GM19372 (cell line): ENCODE results near the gene DGKI.

ENCODE experiments used
- ATAC-seq: cut with Tn5 transposase; IDR thresholded peaks from one replicate; pipeline ENCODE4 v1.9.1; 2021; ENCODE audit warnings: mild to moderate bottlenecking, low read depth, moderate library complexity; ENCODE audit not compliant: unreplicated experiment

The DGKI gene

DNA sequence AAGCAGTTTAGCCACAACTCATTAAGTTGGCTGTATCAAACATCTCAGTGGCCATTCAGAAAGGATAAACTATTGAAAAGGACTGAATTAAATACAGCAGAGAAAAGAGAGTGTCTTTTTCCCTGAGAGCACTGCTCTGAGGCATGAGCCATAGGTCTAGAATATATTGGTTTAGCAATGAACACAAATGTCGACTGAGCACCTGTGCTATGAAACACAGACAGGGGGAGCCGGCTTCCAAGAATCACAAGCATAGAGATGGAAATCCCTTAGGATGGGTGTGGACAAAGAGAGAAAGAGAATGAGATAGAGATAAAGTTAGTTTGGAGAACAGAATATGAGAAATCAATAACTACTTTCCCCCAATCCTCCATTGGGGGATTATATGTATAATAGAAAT lies 54.8 kb downstream of the DGKI start:
- ATAC-seq: no peak

DNA sequence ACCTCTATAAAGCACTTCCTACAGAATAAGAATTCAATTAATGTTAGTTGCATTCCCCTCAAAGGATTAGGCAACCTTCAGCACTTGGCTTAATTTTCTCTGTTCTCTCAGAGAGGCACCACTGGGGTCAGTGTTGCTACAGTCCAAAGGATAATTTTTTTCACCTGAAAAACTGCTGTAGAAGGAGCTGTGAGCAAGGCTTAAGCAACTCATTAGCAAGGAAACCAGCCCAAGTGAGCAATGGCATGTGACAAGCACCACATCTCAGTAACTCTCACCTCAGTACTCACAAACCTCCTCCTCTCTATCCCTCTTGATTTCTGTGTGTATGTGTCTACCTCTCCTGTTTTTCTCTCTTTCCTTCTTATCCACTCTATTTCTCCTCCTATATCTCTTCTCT lies 55.9 kb downstream of the DGKI start:
- ATAC-seq: no peak

DNA sequence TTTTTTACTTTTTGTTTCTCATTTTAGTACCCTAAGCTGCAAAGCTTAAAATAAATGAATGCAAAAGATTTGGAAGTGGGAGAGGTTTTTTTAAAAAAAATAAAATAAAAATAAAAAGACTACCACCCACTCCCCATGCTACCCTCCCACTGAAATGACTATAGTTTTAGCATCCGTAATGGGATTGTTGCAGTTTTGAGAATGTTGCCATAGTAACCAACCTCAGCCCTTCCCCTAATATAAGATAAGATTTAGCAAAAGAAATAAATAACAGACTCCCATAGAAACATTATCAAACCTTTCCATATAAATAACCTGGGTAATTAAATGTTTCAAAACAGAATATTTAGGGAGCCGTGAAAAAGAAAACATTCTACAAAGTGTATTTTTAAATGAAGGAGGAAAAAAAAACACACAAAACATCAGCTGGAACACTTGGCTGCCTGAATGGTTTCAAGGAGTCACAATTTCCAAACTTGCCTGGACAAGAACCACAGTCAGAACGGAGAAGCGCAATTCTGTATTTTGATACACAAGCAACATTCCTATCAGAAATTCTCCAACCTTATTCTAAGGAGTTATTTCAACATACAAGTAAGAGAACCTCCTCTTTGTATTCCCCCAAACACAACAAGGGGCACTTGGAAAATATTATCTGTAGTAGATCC lies 57.4 kb downstream of the DGKI start:
- no peak for ATAC-seq

DNA sequence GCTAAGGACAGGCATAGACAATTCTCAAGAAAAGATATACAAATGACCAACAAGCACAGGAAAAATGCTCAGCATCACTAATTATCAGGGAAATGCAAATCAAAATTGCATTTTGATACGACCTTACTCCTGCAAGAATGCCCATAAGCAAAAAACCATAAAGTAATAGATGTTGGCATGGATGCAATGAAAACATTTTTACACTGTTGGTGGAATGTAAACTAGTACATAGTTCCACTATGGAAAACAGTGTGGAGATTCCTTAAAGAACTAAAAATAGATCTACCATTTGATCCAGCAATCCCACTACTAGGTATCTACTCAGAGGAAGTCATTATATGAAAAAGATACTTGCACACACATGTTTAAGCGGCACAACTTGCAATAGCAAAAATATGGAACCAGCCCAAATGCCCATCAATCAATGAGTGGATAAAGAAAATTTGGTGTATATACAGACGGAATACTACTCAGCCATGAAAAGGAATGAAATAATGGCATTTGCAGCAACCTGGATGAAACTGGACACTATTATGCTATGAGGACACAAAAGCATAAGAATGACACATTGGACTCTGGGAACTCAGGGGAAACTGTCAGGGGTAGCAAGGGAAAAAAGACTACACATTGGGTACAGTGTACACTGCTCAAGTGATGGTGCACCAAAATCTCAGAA lies 59.3 kb downstream of the DGKI start:
- no peak for ATAC-seq

DNA sequence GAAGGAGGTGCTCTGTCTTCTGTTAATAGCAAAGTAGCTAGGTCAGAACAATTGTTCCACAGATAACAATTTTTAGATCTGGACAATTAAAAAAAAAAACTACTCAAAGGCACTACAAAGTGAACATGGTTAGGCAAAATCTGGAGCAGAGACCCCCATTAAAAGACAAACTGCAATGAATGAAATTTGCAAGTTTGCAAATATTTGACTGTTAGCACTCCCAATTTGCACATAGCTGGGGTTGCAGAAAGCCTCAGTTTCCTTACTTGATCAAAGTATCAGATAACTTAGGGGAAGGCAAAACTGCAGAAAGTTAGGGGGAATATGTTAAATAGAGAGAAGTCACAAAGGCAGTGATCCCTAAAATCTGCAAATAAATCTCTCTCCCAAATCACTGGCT lies 68.3 kb downstream of the DGKI start:
- ATAC-seq: no peak

DNA sequence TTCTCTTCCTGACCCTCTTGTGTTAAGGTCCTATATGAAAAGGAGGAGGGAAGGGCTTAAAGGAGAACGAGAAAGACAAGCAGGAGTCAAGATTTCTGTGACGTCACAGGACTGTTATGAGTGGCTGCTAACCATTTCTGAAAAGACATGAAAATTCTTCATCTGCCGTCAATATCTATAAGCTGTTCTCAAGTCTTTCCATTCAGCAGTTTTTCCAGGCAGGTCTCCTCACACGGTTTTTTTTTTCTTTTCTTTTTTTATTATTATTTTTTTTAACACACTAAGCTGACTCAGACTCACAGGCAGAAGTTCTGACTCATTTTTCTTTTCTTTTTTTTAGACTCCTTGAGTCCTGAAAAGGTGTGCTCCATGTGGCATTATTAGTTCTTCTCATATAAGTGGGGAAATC lies 72.0 kb downstream of the DGKI start:
- ATAC-seq: no peak

DNA sequence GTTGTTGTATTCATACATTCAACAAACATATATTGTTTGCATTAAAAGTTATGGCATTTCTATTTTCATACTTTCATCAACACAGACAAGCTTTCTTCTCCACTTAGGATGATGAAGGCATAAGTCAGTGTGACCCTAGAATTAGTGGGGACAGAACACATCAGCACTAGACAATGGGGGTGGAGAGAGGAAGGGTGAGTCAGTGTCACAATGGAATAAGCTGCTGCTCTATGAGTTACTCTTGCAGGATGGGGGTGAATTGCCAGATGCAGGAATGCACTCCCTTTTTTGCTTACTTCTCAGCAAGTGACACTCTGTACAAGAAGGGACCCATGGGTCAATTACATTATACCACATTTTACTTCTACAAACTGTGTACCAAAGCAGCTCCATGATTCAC lies 74.0 kb downstream of the DGKI start:
- no peak for ATAC-seq

DNA sequence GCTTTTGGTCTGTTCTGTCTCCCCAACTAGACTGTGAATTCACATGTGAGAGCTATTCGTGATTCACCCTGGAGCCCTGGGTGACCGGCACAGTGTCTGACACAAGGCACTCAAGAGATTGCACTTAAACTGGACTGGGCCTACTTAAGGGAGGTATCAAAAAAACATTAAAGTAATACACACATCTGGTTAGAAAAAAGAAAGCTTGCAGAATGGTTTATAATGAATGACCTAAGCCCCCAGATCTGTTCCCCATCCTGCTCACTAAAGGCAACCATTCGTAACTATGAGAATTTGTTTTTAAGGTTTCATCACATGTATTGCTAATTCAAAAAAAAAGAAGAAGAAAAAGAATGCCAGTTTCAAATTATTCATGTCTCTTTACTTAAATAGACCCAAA lies 74.5 kb downstream of the DGKI start:
- no peak for ATAC-seq

DNA sequence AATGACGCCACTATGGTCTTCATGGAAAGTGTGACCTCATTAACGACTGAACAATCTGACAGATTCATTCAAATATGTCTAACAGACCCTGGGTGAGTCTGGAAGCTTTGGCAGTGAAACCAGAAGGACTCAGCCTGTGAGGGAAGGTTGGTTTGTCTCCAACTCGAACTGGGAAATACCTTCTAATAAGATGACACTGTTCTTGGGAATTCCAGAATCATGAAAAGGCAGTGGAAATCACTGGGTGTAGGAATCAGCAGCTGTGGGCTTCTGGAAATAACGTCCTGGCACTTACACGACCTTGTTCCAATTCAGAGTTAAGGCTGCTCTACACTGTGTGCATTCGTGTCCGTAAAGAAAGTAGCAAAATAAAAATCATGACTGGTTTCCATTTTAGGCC lies 75.1 kb downstream of the DGKI start:
- no peak for ATAC-seq

DNA sequence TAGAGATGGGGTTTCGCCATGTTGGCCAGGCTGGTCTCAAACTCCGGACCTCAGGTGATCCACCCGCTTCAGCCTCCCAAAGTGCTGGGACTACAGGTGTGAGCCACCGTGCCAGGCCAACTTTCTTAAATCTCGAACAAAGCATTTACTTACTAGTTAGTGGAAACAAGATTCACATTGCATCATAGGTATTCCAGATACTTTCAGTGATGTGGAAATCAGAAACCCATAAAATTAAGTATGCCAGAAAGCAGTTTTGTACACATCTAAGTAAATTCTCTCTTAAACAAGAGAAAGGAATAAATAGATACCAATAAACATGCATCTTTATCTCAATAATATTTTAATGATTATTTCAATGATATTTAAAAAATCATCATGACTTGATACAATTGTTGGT lies 75.5 kb downstream of the DGKI start:
- ATAC-seq: no peak

DNA sequence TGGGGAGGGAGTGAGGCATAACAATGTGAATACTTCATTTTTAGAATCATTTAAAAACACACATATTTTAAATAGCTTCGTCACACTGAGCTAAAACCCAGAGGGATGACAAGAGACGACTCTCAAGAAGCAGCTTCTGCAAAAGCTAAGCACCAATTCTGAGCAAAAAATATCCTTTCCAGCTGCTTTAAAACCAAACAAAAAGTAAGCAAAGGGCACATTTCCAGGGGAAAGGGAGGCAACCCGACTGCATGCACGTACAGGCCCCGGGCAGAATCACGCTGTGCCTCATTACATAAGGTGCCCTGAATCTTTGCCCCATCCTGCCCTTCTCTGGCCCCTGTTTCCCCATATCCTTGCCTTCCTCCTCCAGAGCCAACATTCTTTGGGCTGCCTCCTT lies 78.4 kb downstream of the DGKI start:
- ATAC-seq: no peak

GRCh38 chr7:137762334-137762733 lies 84.4 kb downstream of the DGKI start:
- no peak for ATAC-seq

DNA sequence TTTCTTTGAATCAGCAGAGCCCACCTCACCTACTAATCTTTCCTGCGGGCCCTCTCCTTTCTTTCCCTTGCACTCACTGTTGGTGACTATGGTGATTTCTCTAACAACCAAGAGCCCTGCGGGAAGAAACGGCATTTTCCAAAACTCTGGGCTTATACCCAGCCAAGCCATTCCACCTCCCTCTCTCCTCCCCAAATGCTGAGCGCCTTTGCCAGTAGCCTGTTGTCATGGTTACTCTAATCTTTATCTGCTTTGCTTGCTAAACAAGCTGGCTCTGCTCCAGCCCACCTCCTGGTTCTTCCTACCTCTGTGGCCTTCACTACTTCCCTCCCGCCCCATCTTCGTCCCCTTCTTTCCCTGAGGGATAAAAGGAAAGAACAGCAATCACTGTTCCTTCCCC lies 86.7 kb downstream of the DGKI start:
- ATAC-seq: no peak

- no peak for ATAC-seq
These were observed 89.4 kb downstream of the DGKI start for GRCh38 chr7:137757146-137757925.

- ATAC-seq: no peak
These were observed 90.7 kb downstream of the DGKI start for GRCh38 chr7:137755846-137756651.

GRCh38 chr7:137755427-137755826 lies 91.3 kb downstream of the DGKI start:
- no peak for ATAC-seq

DNA sequence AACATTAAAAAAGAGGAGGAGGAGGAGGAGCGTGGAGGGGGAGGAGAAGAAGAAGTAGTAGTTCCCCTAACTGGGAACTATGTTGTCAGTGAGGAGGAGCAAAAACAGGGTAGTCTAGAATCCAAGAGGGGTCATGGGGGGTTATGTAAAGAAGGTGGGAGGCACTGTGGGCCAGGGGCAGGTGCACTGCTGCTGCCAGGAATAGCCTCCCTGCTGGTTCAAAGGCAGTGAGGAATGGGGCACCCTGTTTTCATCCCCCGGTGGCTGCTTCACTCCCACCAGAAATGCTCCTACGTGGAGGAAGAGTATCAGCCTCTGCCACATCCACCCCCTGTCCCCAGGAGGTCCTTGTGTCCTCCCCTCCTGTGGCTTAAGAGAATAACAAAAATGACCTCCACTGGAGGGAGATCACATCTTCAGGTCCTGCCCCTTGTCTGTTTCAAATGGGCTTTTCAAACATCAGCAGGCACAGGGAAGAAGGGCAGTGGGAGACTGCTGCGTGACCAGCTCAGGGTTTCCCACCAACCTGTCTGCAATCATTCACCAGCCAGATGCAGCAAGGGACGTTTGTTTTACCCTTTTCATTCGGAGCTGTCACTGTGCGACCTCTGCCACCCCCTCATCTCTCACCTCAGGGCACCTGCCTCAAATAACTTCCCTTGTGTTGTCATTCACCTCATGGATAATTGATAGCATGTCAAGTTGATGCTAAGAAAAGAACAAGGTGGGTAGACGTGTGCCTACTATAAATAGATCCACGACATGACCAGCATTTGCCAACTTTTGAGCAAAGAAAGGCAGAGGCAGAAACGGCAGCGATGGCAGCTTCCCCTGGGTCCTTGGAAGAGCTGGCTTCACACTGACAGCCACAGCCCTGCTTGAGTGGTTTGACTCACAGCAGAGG lies 92.6 kb downstream of the DGKI start:
- ATAC-seq: no peak

DNA sequence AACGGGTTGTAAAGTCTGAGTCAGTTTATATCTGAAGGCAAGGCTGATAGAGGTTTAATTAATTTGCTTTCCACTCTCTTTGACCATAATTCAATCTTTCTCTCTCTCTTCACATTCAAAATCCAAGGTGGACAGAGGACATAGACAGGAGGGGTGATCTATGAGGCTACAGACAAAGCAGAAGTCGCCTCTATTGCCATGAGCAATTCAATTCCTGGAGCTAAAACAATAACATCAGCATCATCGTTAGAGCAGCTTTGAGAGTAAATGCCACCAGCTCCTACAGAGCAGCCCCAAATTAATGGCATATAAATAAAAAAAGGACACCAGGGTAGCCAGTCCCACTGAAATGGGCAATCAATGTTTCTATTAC lies 93.2 kb downstream of the DGKI start:
- no peak for ATAC-seq

GRCh38 chr7:137753067-137753466 lies 93.7 kb downstream of the DGKI start:
- ATAC-seq: no peak
